K562 (cell line): Measurements from ENCODE around the gene IGF2BP1. TPM values are rescaled to one million over a fixed set of nuclear protein-coding genes. Genes with fewer than 3 reads are reported as not detected.

ENCODE experiments used
- CBFA2T2 ChIP-seq: fragments of 450-650 bp; conservative IDR thresholded peaks from 2 replicates; pipeline ENCODE4 v1.6.1; 2017; ENCODE audit warnings: mild to moderate bottlenecking
- CCNT2 ChIP-seq: IDR thresholded peaks from 2 replicates; pipeline ENCODE4 v1.6.1; 2011; ENCODE audit warnings: borderline replicate concordance, low read depth, mild to moderate bottlenecking, moderate library complexity, mixed read lengths, low read length; ENCODE audit not compliant: insufficient read length; ENCODE audit errors: extremely low read depth
- ELF4 ChIP-seq: fragments of 450-650 bp; formaldehyde crosslinking; IDR thresholded peaks from 2 replicates; pipeline ENCODE4 v1.4.0; 2022; ENCODE audit warnings: missing genetic modification characterization
- HDAC3 ChIP-seq: fragments of 450-650 bp; IDR thresholded peaks from 2 replicates; pipeline ENCODE4 v1.6.1; 2018; ENCODE audit warnings: borderline replicate concordance, mild to moderate bottlenecking, moderate library complexity; ENCODE audit not compliant: partially characterized antibody
- NRF1 ChIP-seq, 2 experiments: fragments of 450-650 bp; IDR thresholded peaks in 1 of 2; conservative IDR thresholded peaks in 1 of 2; 2 replicates each; pipeline ENCODE4 v1.6.1; 2014; ENCODE audit warnings: mild to moderate bottlenecking in 2 of 2
- TCF7 ChIP-seq: sonication (generic); IDR thresholded peaks from 2 replicates; pipeline ENCODE4 v1.6.1; 2016; ENCODE audit warnings: antibody characterized with exemption, borderline replicate concordance
- ZNF165 ChIP-seq: fragments of 250-450 bp; sonication (Bioruptor Pico); IDR thresholded peaks from 2 replicates; pipeline ENCODE4 v1.4.0; 2020; ENCODE audit warnings: borderline replicate concordance
- ZNF239 ChIP-seq: fragments of 250-450 bp; sonication (Bioruptor Pico); IDR thresholded peaks from 2 replicates; pipeline ENCODE4 v1.4.0; 2020; ENCODE audit warnings: mild to moderate bottlenecking
- ZNF347 ChIP-seq: fragments of 450-650 bp; formaldehyde crosslinking; IDR thresholded peaks from 2 replicates; pipeline ENCODE4 v1.4.0; 2020; ENCODE audit warnings: low read depth, mild to moderate bottlenecking, moderate library complexity
- polyA plus RNA-seq, 8 experiments: library from polyadenylated mRNA; depleted of rRNA in 4 of 8; stranded (reverse) in 5 of 8; unstranded in 3 of 8; fragments of >200 nt; fragmentation: Nextera tagmentation in 2 of 8; fragmentation: Illumina TruSeq in 1 of 8; extraction: Ambion mirVana in 2 of 8; extraction: Trizol in 1 of 8; gene quantifications; 2 replicates each; pipeline versions ENCODE4 v1.2.1 to v1.2.3, GENCODE V29; 2011 to 2014; ENCODE audit warnings: inconsistent platforms in 1 of 8, missing spikeins in 1 of 8
- total RNA-seq, 7 experiments: library from RNA; depleted of rRNA in 6 of 7; stranded (reverse); fragments of >200 nt in 6 of 7; fragmentation: Illumina TruSeq in 2 of 7; extraction: Trizol in 2 of 7; gene quantifications; 2 replicates each; pipeline versions ENCODE4 v1.2.1 to v1.2.3, GENCODE V29; 2011 to 2021; ENCODE audit warnings: low replicate concordance in 1 of 7
- TF ChIP-seq, protein P1 (sequence below): fragments of 250-450 bp; sonication (Bioruptor Pico); IDR thresholded peaks from 2 replicates; pipeline ENCODE4 v1.5.0; 2020; ENCODE audit warnings: mild to moderate bottlenecking
- TF ChIP-seq, protein P2 (sequence below): fragments of 150-350 bp; conservative IDR thresholded peaks from 2 replicates; pipeline ENCODE4 v1.6.1; 2014; ENCODE audit warnings: low read length

The IGF2BP1 gene
- total and polyA plus RNA-seq, 9 of the 15 experiments (the other 6 are each of a cell fraction or from before 2014, with no cell fraction given): 13.0 to 318 (median 53.6) TPM

DNA sequence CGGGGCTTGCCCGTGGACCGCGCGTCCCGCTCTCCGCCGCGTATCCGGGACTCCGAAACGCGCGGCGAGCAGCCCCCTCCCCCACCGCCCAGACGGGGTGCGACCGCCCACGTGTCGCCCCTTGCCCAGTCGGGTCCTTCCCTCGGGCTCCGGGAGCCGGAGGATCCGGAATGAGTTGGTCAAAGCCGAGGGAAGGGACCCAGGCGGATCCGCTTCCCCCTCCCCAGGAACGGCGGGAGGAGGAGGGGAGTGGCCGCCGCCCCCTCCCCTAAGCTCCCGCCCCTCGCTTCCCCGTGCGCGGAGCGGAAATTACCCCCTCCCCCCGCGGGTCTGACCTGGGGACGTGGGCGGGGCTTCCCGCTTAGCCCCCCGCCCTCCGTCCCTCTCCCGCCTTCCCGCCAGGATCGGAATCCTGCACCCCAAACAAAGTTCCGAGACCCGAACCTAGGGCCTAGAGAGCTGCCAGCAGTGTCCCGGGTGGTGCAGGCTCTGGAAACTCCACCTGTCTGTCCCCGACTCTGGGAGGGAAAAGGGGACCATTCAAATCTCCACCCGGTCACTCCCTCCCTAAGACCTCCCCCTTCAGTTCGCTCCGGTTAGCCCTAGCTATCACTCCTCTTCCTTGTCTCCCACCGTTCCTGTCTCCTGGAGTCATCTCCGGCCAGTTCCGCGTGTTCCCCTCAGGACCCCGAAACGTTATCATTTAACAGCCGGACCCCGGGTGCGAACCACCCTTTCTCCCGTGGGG, 1.0 kb upstream of the IGF2BP1 start (continued):
- TF ChIP-seq ZNF165 (CRISPR knock-in tag) (no peak), ZNF347 (CRISPR knock-in tag) (no peak), NRF1 (conservative IDR thresholded peaks at IDR 0.05 in 1 of 2, IDR thresholded peaks at IDR 0.05 in 1 of 2) (peak; percentile 20 to 32; a peak in 2 of 4 replicates), HDAC3 (peak; percentile 5), TCF7 (0 out of 2 replicates have a peak, but pooled peaks have one; percentile 41), ELF4 (no peak), CBFA2T2 (no peak), ZNF239 (CRISPR knock-in tag) (no peak), CCNT2 (peak; percentile 65)
- TF ChIP-seq, protein P1, sequence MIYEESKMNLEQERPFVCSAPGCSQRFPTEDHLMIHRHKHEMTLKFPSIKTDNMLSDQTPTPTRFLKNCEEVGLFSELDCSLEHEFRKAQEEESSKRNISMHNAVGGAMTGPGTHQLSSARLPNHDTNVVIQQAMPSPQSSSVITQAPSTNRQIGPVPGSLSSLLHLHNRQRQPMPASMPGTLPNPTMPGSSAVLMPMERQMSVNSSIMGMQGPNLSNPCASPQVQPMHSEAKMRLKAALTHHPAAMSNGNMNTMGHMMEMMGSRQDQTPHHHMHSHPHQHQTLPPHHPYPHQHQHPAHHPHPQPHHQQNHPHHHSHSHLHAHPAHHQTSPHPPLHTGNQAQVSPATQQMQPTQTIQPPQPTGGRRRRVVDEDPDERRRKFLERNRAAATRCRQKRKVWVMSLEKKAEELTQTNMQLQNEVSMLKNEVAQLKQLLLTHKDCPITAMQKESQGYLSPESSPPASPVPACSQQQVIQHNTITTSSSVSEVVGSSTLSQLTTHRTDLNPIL (CRISPR knock-in tag): no peak
- TF ChIP-seq, protein P2, sequence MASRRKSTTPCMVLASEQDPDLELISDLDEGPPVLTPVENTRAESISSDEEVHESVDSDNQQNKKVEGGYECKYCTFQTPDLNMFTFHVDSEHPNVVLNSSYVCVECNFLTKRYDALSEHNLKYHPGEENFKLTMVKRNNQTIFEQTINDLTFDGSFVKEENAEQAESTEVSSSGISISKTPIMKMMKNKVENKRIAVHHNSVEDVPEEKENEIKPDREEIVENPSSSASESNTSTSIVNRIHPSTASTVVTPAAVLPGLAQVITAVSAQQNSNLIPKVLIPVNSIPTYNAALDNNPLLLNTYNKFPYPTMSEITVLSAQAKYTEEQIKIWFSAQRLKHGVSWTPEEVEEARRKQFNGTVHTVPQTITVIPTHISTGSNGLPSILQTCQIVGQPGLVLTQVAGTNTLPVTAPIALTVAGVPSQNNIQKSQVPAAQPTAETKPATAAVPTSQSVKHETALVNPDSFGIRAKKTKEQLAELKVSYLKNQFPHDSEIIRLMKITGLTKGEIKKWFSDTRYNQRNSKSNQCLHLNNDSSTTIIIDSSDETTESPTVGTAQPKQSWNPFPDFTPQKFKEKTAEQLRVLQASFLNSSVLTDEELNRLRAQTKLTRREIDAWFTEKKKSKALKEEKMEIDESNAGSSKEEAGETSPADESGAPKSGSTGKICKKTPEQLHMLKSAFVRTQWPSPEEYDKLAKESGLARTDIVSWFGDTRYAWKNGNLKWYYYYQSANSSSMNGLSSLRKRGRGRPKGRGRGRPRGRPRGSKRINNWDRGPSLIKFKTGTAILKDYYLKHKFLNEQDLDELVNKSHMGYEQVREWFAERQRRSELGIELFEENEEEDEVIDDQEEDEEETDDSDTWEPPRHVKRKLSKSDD: no peak
